HepG2 (cell line): Measurements from ENCODE around the gene EIF4ENIF1. TPM values are rescaled to one million over a fixed set of nuclear protein-coding genes. Genes with fewer than 3 reads are reported as not detected.
A peak's percentile ranks its signal among the peaks of the same experiment; 100 is the strongest.

Experiments used
- ATAC-seq: fragments of 200-7000 bp; cut with Tn5 transposase; 3 replicates; pipeline ENCODE4 v1.9.1; 2020; ENCODE audit warnings: mild to moderate bottlenecking, moderate library complexity
- BruUV-seq: library from RNA; stranded (reverse); fragments of 400-500 nt; replicated peaks from 2 replicates; lab custom pipeline; 2021; lab: Mats Ljungman, UMichigan
- CTCF ChIA-PET: fragments of 300-600 bp; formaldehyde crosslinking; extraction: SDS; loops from one replicate; lab custom pipeline; 2021; ENCODE audit warnings: low total read pairs, inconsistent platforms, low intra/inter-chr PET ratio; lab: Yijun Ruan, JAX
- POLR2A ChIA-PET: fragments of 350-600 bp; sonication (Branson Sonifier 250); formaldehyde crosslinking; loops from one replicate; lab custom pipeline; 2020; ENCODE audit warnings: antibody characterized with exemption, inconsistent platforms; lab: Yijun Ruan, JAX
- DNase-seq: peaks from one replicate; pipeline ENCODE4 v3.0.0-alpha.2; 2015; ENCODE audit warnings: low spot score
- FAIRE-seq: peaks from 3 replicates; lab custom pipeline; 2011; peaks lifted over from hg19 to GRCh38; lab: Jason Lieb, UNC
- H2AFZ ChIP-seq: one replicate; pipeline ENCODE4 v1.6.1; 2011; ENCODE audit warnings: low read length, inconsistent platforms
- H3K27ac ChIP-seq: fragments of 300-600 bp; 3 replicates; pipeline ENCODE4 v1.8.0; 2011; ENCODE audit warnings: mixed run types, mild to moderate bottlenecking, mixed read lengths, low read length, inconsistent platforms; ENCODE audit not compliant: insufficient read depth; ENCODE audit errors: extremely low read length
- H3K27me3 ChIP-seq, 2 experiments: fragments of 200-600 bp in 1 of 2; 2 replicates in 1 of 2; 3 replicates in 1 of 2; pipeline versions ENCODE4 v1.6.0 to v1.8.0; 2011; ENCODE audit warnings: low read length in 2 of 2, mild to moderate bottlenecking in 2 of 2, moderate library complexity in 2 of 2, inconsistent platforms in 1 of 2; ENCODE audit not compliant: insufficient read depth in 2 of 2, control insufficient read depth in 1 of 2
- H3K36me3 ChIP-seq, 2 experiments: fragments of 200-600 bp in 1 of 2; replicated peaks in 1 of 2; 2 replicates in 1 of 2; 3 replicates in 1 of 2; pipeline versions ENCODE4 v1.5.1 to v1.8.0; 2011; ENCODE audit warnings: low read length in 2 of 2, inconsistent platforms in 1 of 2; ENCODE audit not compliant: insufficient read depth in 2 of 2, control insufficient read depth in 1 of 2
- H3K4me1 ChIP-seq: 2 replicates; pipeline ENCODE4 v1.5.1; 2012; ENCODE audit warnings: low read length, inconsistent platforms; ENCODE audit not compliant: insufficient read depth
- H3K4me2 ChIP-seq: 2 replicates; pipeline ENCODE4 v1.6.0; 2011; ENCODE audit warnings: low read depth, low read length, inconsistent platforms
- H3K4me3 ChIP-seq, 3 experiments: fragments of 200-600 bp in 1 of 3; sonication (generic), shearing (Covaris generic) in 1 of 3; replicated peaks in 1 of 3; 2 replicates each; pipeline ENCODE4 v1.5.1; 2011 to 2016; ENCODE audit warnings: low read length in 3 of 3, inconsistent platforms in 2 of 3, low read depth in 2 of 3, mild to moderate bottlenecking in 2 of 3, control low read depth in 1 of 3, mixed read lengths in 1 of 3; ENCODE audit not compliant: insufficient read depth in 1 of 3
- H3K79me2 ChIP-seq: one replicate; pipeline ENCODE4 v1.6.1; 2011; ENCODE audit warnings: low read length, inconsistent platforms; ENCODE audit not compliant: insufficient read depth
- H3K9ac ChIP-seq: 2 replicates; pipeline ENCODE4 v1.6.0; 2011; ENCODE audit warnings: mild to moderate bottlenecking, low read depth, low read length, inconsistent platforms; ENCODE audit not compliant: insufficient read depth
- H3K9me3 ChIP-seq: 2 replicates; pipeline ENCODE4 v1.5.1; 2012; ENCODE audit warnings: mild to moderate bottlenecking, low read length
- H4K20me1 ChIP-seq: 2 replicates; pipeline ENCODE4 v1.6.0; 2011; ENCODE audit warnings: inconsistent platforms, mild to moderate bottlenecking, low read length, moderate library complexity; ENCODE audit not compliant: insufficient read depth
- NFIB ChIP-seq: sonication (generic); formaldehyde crosslinking; IDR thresholded peaks from 2 replicates; pipeline ENCODE4 v1.9.0; 2021; ENCODE audit warnings: missing genetic modification reagents, mild to moderate bottlenecking, borderline replicate concordance
- SOX6 ChIP-seq, 2 experiments: fragments of 450-650 bp in 1 of 2; sonication (generic) in 1 of 2; formaldehyde crosslinking in 1 of 2; IDR thresholded peaks; 2 replicates each; pipeline versions ENCODE4 v1.4.0 to v1.6.1; 2017 to 2020; ENCODE audit warnings: antibody characterized with exemption in 1 of 2, mild to moderate bottlenecking in 1 of 2, missing genetic modification reagents in 1 of 2
- ZMYM3 ChIP-seq: sonication (generic); formaldehyde crosslinking; IDR thresholded peaks from 2 replicates; pipeline ENCODE4 v1.5.1; 2020; ENCODE audit warnings: mild to moderate bottlenecking, missing genetic modification reagents
- ZNF430 ChIP-seq: sonication (generic); formaldehyde crosslinking; IDR thresholded peaks from 2 replicates; pipeline ENCODE4 v1.9.0; 2021; ENCODE audit warnings: mild to moderate bottlenecking, missing genetic modification reagents
- ZNF552 ChIP-seq: sonication (generic); formaldehyde crosslinking; IDR thresholded peaks from 2 replicates; pipeline ENCODE4 v1.9.0; 2022; ENCODE audit warnings: missing genetic modification reagents, mild to moderate bottlenecking, borderline replicate concordance
- ZNF614 ChIP-seq: IDR thresholded peaks from 2 replicates; pipeline ENCODE4 v1.6.1; 2018; ENCODE audit warnings: missing biosample characterization, missing genetic modification reagents, inconsistent platforms, borderline replicate concordance
- WGBS: methylation state at CpG from one replicate; pipeline ENCODE4 v1.1.6; 2017; ENCODE audit warnings: low lambda C conversion rate; 5-methylcytosine and 5-hydroxymethylcytosine counted together
- in situ Hi-C: cut with HindIII; loops from 2 replicates; pipeline ENCODE4 v1.10.0; 2017; ENCODE audit warnings: low pct_unique_long_range_greater_than_20kb; ENCODE audit not compliant: extremely low pct_ligation_motif_present
- intact Hi-C: fragments of 100-400 bp; cut with micrococcal nuclease; formaldehyde crosslinking; loops from one replicate; pipeline ENCODE4 v1.10.0; 2022; ENCODE audit not compliant: unreplicated experiment
- polyA plus RNA-seq, 8 experiments: library from polyadenylated mRNA; depleted of rRNA in 3 of 8; stranded (reverse) in 7 of 8; unstranded in 1 of 8; fragments of >200 nt; fragmentation: Illumina TruSeq in 4 of 8; extraction: Trizol in 4 of 8; gene quantifications; 2 replicates each; pipeline versions ENCODE4 v1.2.1 to v1.2.3, GENCODE V29; 2011 to 2016; ENCODE audit warnings: low read depth in 4 of 8, missing spikeins in 1 of 8, mixed read lengths in 1 of 8; ENCODE audit not compliant: insufficient read depth in 1 of 8
- total RNA-seq, 5 experiments: library from RNA; depleted of rRNA; stranded (reverse); fragments of >200 nt; fragmentation: Illumina TruSeq; extraction: Trizol; gene quantifications; 2 replicates each; pipeline ENCODE4 v1.2.3, GENCODE V29; 2016; ENCODE audit warnings: low read depth in 1 of 5
- TF ChIP-seq, protein P1 (sequence below): sonication (generic); formaldehyde crosslinking; IDR thresholded peaks from 2 replicates; pipeline ENCODE4 v1.4.0; 2020; ENCODE audit warnings: missing genetic modification reagents
- TF ChIP-seq, protein P2 (sequence below): sonication (generic); formaldehyde crosslinking; IDR thresholded peaks from 2 replicates; pipeline ENCODE4 v1.5.0; 2020; ENCODE audit warnings: mild to moderate bottlenecking, missing genetic modification reagents

EIF4ENIF1 gene
- total and polyA plus RNA-seq, 2 of the 13 experiments (the other 11 are each of a cell fraction or from before 2014, with no cell fraction given) = 11.9 to 12.3 TPM

DNA sequence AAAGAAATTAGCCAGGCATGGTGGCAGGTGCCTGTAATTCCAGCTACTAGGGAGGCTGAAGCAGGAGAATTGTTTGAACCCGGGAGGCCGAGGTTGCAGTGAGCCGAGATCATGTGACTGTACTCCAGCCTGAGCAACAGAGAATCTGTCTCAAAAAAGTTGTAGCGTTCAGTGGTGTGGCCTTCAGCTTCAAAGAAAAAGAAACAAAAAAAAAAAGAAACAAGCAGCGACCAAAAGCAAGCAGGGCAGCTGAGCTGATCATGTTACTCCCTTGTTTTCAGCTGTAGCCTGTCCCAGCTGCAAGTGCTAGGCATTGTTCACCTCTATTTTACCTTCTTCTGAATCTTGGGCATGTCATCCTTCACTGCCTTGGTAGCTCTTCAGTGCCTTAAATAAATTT, 43.7 kb upstream of the EIF4ENIF1 start:
- POLR2A ChIA-PET = no interaction called here
- peak overlapping the region; percentile 24 for H3K27ac ChIP-seq
- CTCF ChIA-PET = no interaction called here
- FAIRE-seq = no peak
- no peak overlapping the region for H3K4me3 ChIP-seq
- H3K9me3 ChIP-seq = no peaks in the 10 kb centered on the region
- no peak overlapping the region for H3K4me2 ChIP-seq
- DNase-seq = no peak
- in situ Hi-C loops = no loop called here
- H3K36me3 ChIP-seq = no peaks in the 10 kb centered on the region
- BruUV-seq = no TSS peak
- no peaks in the 10 kb centered on the region for H3K27me3 ChIP-seq
- intact Hi-C loops = no loop called here
- peaks cover 37% of the 10 kb centered on the region for H3K4me1 ChIP-seq
- no peak for ATAC-seq
- TF ChIP-seq, protein P1, sequence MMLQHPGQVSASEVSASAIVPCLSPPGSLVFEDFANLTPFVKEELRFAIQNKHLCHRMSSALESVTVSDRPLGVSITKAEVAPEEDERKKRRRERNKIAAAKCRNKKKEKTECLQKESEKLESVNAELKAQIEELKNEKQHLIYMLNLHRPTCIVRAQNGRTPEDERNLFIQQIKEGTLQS = no peak
- TF ChIP-seq ZMYM3 (CRISPR knock-in tag) = 0 out of 2 replicates have a peak, but pooled peaks have one; percentile 45
- TF ChIP-seq NFIB (CRISPR knock-in tag) = no peak
- no peak for TF ChIP-seq SOX6 (IDR thresholded peaks at IDR 0.05)
- TF ChIP-seq SOX6 (CRISPR knock-in tag; IDR thresholded peaks at IDR 0.05) = peak; percentile 38; the same call in 1 of the 2 replicates
- TF ChIP-seq, protein P2, sequence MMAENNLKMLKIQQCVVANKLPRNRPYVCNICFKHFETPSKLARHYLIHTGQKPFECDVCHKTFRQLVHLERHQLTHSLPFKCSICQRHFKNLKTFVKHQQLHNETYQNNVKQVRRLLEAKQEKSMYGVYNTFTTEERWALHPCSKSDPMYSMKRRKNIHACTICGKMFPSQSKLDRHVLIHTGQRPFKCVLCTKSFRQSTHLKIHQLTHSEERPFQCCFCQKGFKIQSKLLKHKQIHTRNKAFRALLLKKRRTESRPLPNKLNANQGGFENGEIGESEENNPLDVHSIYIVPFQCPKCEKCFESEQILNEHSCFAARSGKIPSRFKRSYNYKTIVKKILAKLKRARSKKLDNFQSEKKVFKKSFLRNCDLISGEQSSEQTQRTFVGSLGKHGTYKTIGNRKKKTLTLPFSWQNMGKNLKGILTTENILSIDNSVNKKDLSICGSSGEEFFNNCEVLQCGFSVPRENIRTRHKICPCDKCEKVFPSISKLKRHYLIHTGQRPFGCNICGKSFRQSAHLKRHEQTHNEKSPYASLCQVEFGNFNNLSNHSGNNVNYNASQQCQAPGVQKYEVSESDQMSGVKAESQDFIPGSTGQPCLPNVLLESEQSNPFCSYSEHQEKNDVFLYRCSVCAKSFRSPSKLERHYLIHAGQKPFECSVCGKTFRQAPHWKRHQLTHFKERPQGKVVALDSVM (CRISPR knock-in tag) = peak; percentile 87; the same call in 1 of the 2 replicates
- no peaks in the 10 kb centered on the region for H3K79me2 ChIP-seq
- no peaks in the 10 kb centered on the region for H4K20me1 ChIP-seq
- H3K9ac ChIP-seq = no peak overlapping the region
- no peak overlapping the region for H2AFZ ChIP-seq
- WGBS = 71% methylated on average over 5 of the region's 5 CpGs

DNA sequence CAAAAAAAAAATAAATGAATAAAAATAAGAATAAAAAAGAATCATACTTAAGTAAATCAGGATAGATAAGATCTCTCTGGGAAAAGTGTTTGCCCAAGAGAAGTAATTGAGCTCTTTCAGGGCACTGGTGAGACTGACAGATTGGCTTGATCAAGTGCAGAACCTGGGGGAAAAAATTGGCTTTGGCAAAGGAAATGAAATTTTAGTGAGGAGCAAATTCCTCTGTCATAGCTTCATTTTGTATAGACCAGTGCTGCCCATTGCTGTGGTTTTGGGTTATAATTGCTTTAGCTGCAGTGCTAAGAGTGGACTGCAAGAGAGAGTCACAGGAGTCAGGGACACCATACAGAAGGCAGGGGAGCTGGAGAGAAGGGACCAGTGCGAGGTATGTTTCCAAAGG, 42.4 kb upstream of the EIF4ENIF1 start:
- peak overlapping the region; percentile 46 for H3K27ac ChIP-seq
- H3K4me1 ChIP-seq = peaks cover 37% of the 10 kb centered on the region
- H3K9me3 ChIP-seq = no peaks in the 10 kb centered on the region
- no peaks in the 10 kb centered on the region for H3K36me3 ChIP-seq
- H4K20me1 ChIP-seq = no peaks in the 10 kb centered on the region
- intact Hi-C loops = no loop called here
- DNase-seq = no peak
- no peak for ATAC-seq
- 90% methylated on average over 1 of the region's 1 CpG for WGBS
- ChIA-PET CTCF (no interaction called here), POLR2A (no interaction called here)
- in situ Hi-C loops = no loop called here
- H3K27me3 ChIP-seq = no peaks in the 10 kb centered on the region
- H3K4me2 ChIP-seq = peak overlapping the region; percentile 18; the same call in 1 of the 2 replicates
- FAIRE-seq = no peak
- H3K4me3 ChIP-seq = no peak overlapping the region
- BruUV-seq = no TSS peak
- H3K9ac ChIP-seq = no peak overlapping the region
- no peaks in the 10 kb centered on the region for H3K79me2 ChIP-seq
- H2AFZ ChIP-seq = no peak overlapping the region
- TF ChIP-seq ZNF552 (no peak), ZNF614 (CRISPR knock-in tag) (no peak), ZNF430 (no peak)
